DOHH2 (cell line): ENCODE measurements around the gene ENDOV.

Source experiments
- H3F3A ChIP-seq: fragments of 200-600 bp; sonication (generic), shearing (Covaris generic); 2 replicates; pipeline ENCODE4 v1.6.0; 2016; ENCODE audit warnings: antibody characterized with exemption, mild to moderate bottlenecking; ENCODE audit not compliant: control insufficient read depth, insufficient read depth
- H3K27ac ChIP-seq: fragments of 200-600 bp; sonication (generic); 2 replicates; pipeline ENCODE4 v1.5.1; 2014; ENCODE audit warnings: low read depth, mild to moderate bottlenecking, low read length, moderate library complexity
- H3K27me3 ChIP-seq: fragments of 200-600 bp; sonication (generic); 2 replicates; pipeline ENCODE4 v1.6.1; 2014; ENCODE audit warnings: mild to moderate bottlenecking, low read length, mixed read lengths; ENCODE audit not compliant: control insufficient read depth
- H3K36me3 ChIP-seq: fragments of 200-600 bp; sonication (generic); 2 replicates; pipeline ENCODE4 v1.6.1; 2014; ENCODE audit warnings: mild to moderate bottlenecking, low read length, moderate library complexity, mixed read lengths; ENCODE audit not compliant: control insufficient read depth
- H3K4me1 ChIP-seq: fragments of 200-600 bp; sonication (generic); 2 replicates; pipeline ENCODE4 v1.6.1; 2014; ENCODE audit warnings: mild to moderate bottlenecking, low read length, mixed read lengths; ENCODE audit not compliant: control insufficient read depth
- H3K4me2 ChIP-seq: fragments of 200-600 bp; sonication (generic); 2 replicates; pipeline ENCODE4 v1.6.0; 2014; ENCODE audit warnings: mild to moderate bottlenecking, low read length, moderate library complexity
- H3K4me3 ChIP-seq: fragments of 200-600 bp; sonication (generic); 2 replicates; pipeline ENCODE4 v1.5.1; 2014; ENCODE audit warnings: mild to moderate bottlenecking, low read length, mixed read lengths
- H3K79me2 ChIP-seq: fragments of 200-600 bp; sonication (generic); 2 replicates; pipeline ENCODE4 v1.6.1; 2014; ENCODE audit warnings: mild to moderate bottlenecking, low read length, mixed read lengths; ENCODE audit not compliant: control insufficient read depth
- H3K9me2 ChIP-seq: fragments of 200-600 bp; sonication (generic); replicated peaks from 2 replicates; pipeline ENCODE4 v1.6.1; 2014; ENCODE audit warnings: mild to moderate bottlenecking, low read length, mixed read lengths; ENCODE audit not compliant: control insufficient read depth
- H3K9me3 ChIP-seq: fragments of 200-600 bp; sonication (generic); 2 replicates; pipeline ENCODE4 v1.6.1; 2014; ENCODE audit warnings: antibody characterized with exemption, low read length, mixed read lengths; ENCODE audit not compliant: control insufficient read depth, insufficient read depth
- H4K20me1 ChIP-seq: fragments of 200-600 bp; sonication (generic); 2 replicates; pipeline ENCODE4 v1.6.0; 2014; ENCODE audit warnings: low read depth, mild to moderate bottlenecking, antibody characterized with exemption, low read length, moderate library complexity; ENCODE audit not compliant: control insufficient read depth, insufficient read depth
- EZH2phosphoT487 ChIP-seq: fragments of 200-600 bp; sonication (generic); IDR thresholded peaks from 2 replicates; pipeline ENCODE4 v1.6.1; 2017; ENCODE audit warnings: borderline replicate concordance, mild to moderate bottlenecking, antibody characterized with exemption, low read length, moderate library complexity, mixed read lengths
- TF ChIP-seq, protein P1 (sequence below): fragments of 200-600 bp; sonication (generic); IDR thresholded peaks from one replicate; pipeline ENCODE4 v1.5.1; 2014; ENCODE audit warnings: antibody characterized with exemption, mild to moderate bottlenecking, low read depth, low read length; ENCODE audit not compliant: poor library complexity, severe bottlenecking

The ENDOV gene

DNA sequence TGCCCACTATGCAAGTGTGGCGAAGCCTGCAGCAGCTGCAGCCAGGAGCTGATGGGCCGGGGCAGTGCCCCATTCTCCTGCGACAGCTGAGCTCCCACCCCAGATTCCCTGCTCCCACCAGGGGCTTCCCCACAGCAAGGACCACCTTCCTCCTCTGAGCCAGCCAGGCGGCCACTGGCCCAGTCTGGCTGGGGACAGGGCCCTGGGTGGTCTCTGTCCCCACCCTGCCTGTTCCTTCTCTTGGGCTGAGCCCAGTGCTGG, 67.0 kb downstream of the ENDOV start:
- no peaks in the 10 kb centered on the region for H3K9me2 ChIP-seq
- no peaks in the 10 kb centered on the region for H3F3A ChIP-seq
- H3K4me2 ChIP-seq = no peak overlapping the region
- no peak overlapping the region for H3K27ac ChIP-seq
- H3K36me3 ChIP-seq = no peaks in the 10 kb centered on the region
- peaks cover 16% of the 10 kb centered on the region for H3K27me3 ChIP-seq
- H3K4me3 ChIP-seq = no peak overlapping the region
- H3K9me3 ChIP-seq = no peaks in the 10 kb centered on the region
- no peaks in the 10 kb centered on the region for H3K79me2 ChIP-seq
- H3K4me1 ChIP-seq = peaks cover 10% of the 10 kb centered on the region
- H4K20me1 ChIP-seq = no peaks in the 10 kb centered on the region
- TF ChIP-seq, protein P1, sequence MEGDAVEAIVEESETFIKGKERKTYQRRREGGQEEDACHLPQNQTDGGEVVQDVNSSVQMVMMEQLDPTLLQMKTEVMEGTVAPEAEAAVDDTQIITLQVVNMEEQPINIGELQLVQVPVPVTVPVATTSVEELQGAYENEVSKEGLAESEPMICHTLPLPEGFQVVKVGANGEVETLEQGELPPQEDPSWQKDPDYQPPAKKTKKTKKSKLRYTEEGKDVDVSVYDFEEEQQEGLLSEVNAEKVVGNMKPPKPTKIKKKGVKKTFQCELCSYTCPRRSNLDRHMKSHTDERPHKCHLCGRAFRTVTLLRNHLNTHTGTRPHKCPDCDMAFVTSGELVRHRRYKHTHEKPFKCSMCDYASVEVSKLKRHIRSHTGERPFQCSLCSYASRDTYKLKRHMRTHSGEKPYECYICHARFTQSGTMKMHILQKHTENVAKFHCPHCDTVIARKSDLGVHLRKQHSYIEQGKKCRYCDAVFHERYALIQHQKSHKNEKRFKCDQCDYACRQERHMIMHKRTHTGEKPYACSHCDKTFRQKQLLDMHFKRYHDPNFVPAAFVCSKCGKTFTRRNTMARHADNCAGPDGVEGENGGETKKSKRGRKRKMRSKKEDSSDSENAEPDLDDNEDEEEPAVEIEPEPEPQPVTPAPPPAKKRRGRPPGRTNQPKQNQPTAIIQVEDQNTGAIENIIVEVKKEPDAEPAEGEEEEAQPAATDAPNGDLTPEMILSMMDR = no peak
- no peak for TF ChIP-seq EZH2phosphoT487

DNA sequence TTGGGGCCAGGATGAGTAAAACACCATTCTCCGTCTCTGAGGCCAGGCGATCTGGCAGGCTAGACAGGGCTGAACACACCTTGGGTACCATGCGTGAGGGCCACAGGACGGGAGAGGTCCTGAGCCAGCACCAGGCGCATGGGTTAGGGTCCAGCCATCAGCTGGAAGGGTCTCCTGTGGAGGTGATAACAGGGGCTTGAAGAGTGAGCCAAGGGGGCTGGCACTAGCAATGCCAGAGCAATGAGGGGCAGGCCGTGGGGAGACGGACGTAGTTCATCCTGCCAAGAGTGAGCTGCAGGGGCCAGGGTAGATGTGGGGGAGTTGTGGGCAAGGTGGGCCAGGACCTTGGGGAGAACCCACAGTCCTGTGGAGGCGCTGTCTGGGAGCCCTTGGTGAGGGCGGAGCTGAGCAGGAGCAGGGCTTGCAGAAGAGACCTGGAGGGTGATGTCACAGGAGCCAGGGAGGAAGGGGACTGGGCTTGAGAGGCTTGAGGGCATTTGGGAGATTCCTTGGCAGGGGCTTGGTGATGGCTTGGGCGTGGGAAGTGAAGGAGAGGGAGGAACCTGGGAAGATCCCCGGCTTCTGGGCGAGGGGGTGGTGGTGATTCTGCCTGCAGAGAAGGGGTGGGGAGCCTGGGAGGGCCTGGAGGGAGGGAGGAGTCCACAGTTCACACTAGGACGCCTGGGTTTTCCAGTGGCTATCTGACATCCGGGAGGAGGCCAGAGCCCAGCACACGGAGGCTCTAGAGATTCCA, 67.8 kb downstream of the ENDOV start:
- Histone ChIP-seq H3K4me2 (no peak overlapping the region), H3K36me3 (no peaks in the 10 kb centered on the region), H3K9me3 (no peaks in the 10 kb centered on the region), H3K9me2 (no peaks in the 10 kb centered on the region), H3K4me3 (no peak overlapping the region), H3K27ac (no peak overlapping the region), H3F3A (no peaks in the 10 kb centered on the region), H3K79me2 (no peaks in the 10 kb centered on the region), H3K27me3 (peaks cover 12% of the 10 kb centered on the region), H3K4me1 (peaks cover 10% of the 10 kb centered on the region), H4K20me1 (no peaks in the 10 kb centered on the region)
- TF ChIP-seq EZH2phosphoT487 = no peak
- TF ChIP-seq, protein P1 = no peak

DNA sequence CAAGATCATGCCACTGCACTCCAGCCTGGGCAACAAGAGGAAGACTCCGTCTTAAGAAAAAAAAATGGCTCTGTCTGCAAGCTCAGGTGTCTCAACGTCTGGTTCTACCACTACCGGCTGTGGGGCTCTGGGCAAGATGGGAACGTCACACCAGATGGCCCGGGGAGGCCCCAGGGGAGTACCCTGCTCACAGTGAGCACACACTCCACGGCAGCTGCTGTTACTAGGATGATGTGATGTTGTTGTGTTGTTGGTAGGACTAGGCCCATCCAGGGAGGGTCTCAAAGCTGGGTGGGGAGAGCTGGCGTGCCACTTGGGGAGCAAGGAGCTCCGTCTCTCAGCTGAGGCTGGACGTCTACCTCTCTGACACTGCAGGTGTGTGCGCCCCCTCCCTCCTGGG, 70.9 kb downstream of the ENDOV start:
- Histone ChIP-seq H3K4me2 (peak overlapping the region; percentile 34), H3K4me3 (no peak overlapping the region), H4K20me1 (no peaks in the 10 kb centered on the region), H3K36me3 (no peaks in the 10 kb centered on the region), H3F3A (no peaks in the 10 kb centered on the region), H3K4me1 (peaks cover 10% of the 10 kb centered on the region), H3K27me3 (peaks cover 12% of the 10 kb centered on the region), H3K9me3 (no peaks in the 10 kb centered on the region), H3K9me2 (no peaks in the 10 kb centered on the region), H3K79me2 (no peaks in the 10 kb centered on the region), H3K27ac (no peak overlapping the region)
- TF ChIP-seq, protein P1 = no peak
- no peak for TF ChIP-seq EZH2phosphoT487
